ENCODE results near the gene PAPOLA. TPM values are rescaled to one million over a fixed set of nuclear protein-coding genes. Genes with fewer than 3 reads are reported as not detected.

PAPOLA gene
- total and polyA plus RNA-seq, 3 experiments from 2014 or later: 67.7 to 186 (median 184) TPM

DNA sequence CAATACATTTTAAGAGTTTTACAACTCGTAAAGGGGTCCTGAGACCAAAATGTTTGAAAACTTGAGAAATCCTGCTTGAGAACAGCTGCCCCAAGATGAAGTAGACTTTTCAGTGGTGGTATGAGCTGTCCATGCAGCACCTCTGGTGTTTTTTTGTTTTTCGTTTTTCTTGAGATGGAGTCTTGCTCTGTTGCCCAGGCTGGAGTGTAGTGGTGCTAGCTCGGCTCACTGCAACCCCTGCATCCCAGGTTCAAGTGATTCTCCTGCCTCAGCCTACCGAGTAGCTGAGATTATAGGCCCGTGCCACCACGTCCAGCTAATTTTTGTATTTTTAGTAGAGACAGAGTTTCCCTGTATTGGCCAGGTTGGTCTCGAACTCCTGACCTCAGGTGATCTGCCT, 5.5 kb downstream of the PAPOLA start:
- H3K9me3 Mint-ChIP-seq: no peaks in the 10 kb centered on the region
- POLR2A ChIA-PET: no interaction called here
- H3K27ac Mint-ChIP-seq: peak overlapping the region in 4 of 8 donors; percentile 5 to 83 (median 58)
- H3K36me3 Mint-ChIP-seq: peaks cover 0 to 18% (median 0%) of the 10 kb centered on the region in 3 donors
- peaks cover 87 to 94% (median 92%) of the 10 kb centered on the region in 3 donors for H3K4me1 Mint-ChIP-seq
- no peaks in the 10 kb centered on the region for H3K27me3 Mint-ChIP-seq
- H3K9me3 ChIP-seq (ENCODE audit: low read length): no peaks in the 10 kb centered on the region
- H3K4me1 ChIP-seq (ENCODE audit: insufficient read depth, low read length): peaks cover 82% of the 10 kb centered on the region
- DNase-seq: no peak
- H3K36me3 ChIP-seq (ENCODE audit: insufficient read depth, low read length): no peaks in the 10 kb centered on the region
- CTCF ChIA-PET: no interaction called here
- no peak overlapping the region for H3K27ac ChIP-seq (ENCODE audit: low read depth, low read length)
- peak overlapping the region in 5 of 7 donors; percentile 12 to 59 (median 16) for H3K4me3 Mint-ChIP-seq
- H3K27me3 ChIP-seq (ENCODE audit: insufficient read depth, low read length, poor library complexity, severe bottlenecking): no peaks in the 10 kb centered on the region
- H3K4me3 ChIP-seq (ENCODE audit: low read length): no peak overlapping the region

DNA sequence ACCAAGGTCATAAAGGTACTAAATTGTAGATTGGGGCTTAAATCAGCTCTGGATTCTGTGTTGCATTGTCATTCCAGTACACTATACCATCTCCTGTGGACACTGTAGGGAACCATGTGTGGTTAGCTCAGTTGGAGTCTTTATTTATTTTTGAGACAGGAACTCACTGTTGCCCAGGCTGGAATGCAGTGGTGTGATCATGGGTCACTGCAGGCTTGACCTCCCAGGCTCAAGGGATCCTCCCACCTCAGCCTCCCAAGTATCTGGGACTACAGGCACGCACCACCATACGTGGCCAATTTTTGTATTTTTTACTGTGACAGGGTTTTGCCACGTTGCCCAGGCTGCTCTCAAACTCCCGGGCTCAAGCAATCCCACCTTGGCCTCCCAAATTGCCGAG, 6.7 kb downstream of the PAPOLA start:
- Mint-ChIP-seq H3K36me3 (peaks cover 0 to 11% (median 0%) of the 10 kb centered on the region in 3 donors), H3K9me3 (no peaks in the 10 kb centered on the region), H3K27ac (peak overlapping the region in 4 of 8 donors; percentile 21 to 81 (median 60)), H3K27me3 (no peaks in the 10 kb centered on the region), H3K4me1 (peaks cover 89 to 97% (median 96%) of the 10 kb centered on the region in 3 donors), H3K4me3 (peak overlapping the region in 4 of 7 donors; percentile 13 to 54 (median 24))
- Histone ChIP-seq H3K9me3 (ENCODE audit: low read length) (no peaks in the 10 kb centered on the region), H3K27ac (ENCODE audit: low read depth, low read length) (no peak overlapping the region), H3K4me3 (ENCODE audit: low read length) (no peak overlapping the region), H3K27me3 (ENCODE audit: insufficient read depth, low read length, poor library complexity, severe bottlenecking) (no peaks in the 10 kb centered on the region), H3K36me3 (ENCODE audit: insufficient read depth, low read length) (no peaks in the 10 kb centered on the region), H3K4me1 (ENCODE audit: insufficient read depth, low read length) (peaks cover 88% of the 10 kb centered on the region)
- no peak for DNase-seq
- CTCF ChIA-PET: interaction anchor here (0.6 kb wide), 1 partner anchor 47 kb away, joined by 3 read pairs; no protein-coding TSS in a partner anchor
- POLR2A ChIA-PET: no interaction called here

DNA sequence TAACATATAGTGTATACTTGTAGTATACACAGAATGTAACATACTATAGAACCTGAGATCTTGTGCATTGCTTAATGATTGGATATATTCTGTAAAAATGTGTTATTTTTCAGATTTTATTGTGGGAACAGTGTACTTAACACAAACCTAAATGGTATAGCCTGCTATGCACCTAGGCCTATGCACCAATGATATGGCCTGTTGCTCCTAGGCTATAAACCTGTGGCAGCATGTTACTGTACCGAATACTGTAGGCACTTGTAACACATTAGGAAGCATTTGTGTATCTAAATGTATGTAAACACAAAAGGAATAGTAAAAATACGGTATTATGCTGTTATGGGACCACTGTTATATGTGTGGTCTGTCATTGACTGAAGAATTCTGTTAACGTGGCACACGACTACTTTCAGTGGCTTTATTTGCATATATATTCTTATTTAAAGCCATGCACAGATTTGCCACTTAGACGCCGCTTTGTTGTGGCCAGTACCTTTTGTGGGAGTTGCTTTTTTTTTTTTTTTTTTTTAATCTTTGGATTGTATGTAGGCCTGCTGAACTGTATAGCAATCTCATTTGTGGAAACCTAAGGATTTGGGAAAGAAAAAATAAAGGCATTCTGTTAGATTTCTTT, 7.4 kb downstream of the PAPOLA start:
- Mint-ChIP-seq H3K9me3 (no peaks in the 10 kb centered on the region), H3K4me3 (peak overlapping the region in 6 of 7 donors; percentile 5 to 48 (median 26)), H3K36me3 (peaks cover 0 to 9% (median 0%) of the 10 kb centered on the region in 3 donors), H3K27ac (peak overlapping the region in 3 of 8 donors; percentile 18 to 61 (median 35)), H3K27me3 (no peaks in the 10 kb centered on the region), H3K4me1 (peaks cover 89 to 97% (median 96%) of the 10 kb centered on the region in 3 donors)
- DNase-seq: no peak
- peaks cover 85% of the 10 kb centered on the region for H3K4me1 ChIP-seq (ENCODE audit: insufficient read depth, low read length)
- no peaks in the 10 kb centered on the region for H3K36me3 ChIP-seq (ENCODE audit: insufficient read depth, low read length)
- no peaks in the 10 kb centered on the region for H3K9me3 ChIP-seq (ENCODE audit: low read length)
- no peak overlapping the region for H3K4me3 ChIP-seq (ENCODE audit: low read length)
- no peaks in the 10 kb centered on the region for H3K27me3 ChIP-seq (ENCODE audit: insufficient read depth, low read length, poor library complexity, severe bottlenecking)
- CTCF ChIA-PET: no interaction called here
- POLR2A ChIA-PET: interaction anchor here (0.5 kb wide), 1 partner anchor 149 kb away, joined by 3 read pairs; no protein-coding TSS in a partner anchor
- no peak overlapping the region for H3K27ac ChIP-seq (ENCODE audit: low read depth, low read length)

DNA sequence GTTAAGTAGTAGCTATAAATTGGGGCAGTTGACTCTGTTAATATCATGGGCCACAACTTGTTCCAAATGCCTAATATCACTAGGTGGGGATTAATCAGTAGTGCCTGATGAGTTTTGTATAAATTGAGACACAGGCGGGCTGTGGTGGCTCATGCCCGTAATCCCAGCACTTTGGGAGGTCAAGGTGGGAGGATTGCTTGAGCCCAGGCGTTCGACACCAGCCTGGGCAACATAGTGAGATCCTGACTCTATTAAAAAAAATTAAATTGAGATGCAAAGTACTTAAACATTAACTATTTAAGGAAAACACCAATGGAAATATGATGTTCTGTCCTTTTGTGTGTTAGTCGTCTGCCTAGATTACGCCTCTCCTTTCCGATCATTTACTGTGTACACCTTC, 9.0 kb downstream of the PAPOLA start:
- Mint-ChIP-seq H3K36me3 (peaks cover 0 to 2% (median 0%) of the 10 kb centered on the region in 3 donors), H3K4me3 (peak overlapping the region in 6 of 7 donors; percentile 8 to 44 (median 20)), H3K27ac (no peak overlapping the region), H3K27me3 (no peaks in the 10 kb centered on the region), H3K9me3 (no peaks in the 10 kb centered on the region), H3K4me1 (peaks cover 87 to 97% (median 96%) of the 10 kb centered on the region in 3 donors)
- Histone ChIP-seq H3K4me3 (ENCODE audit: low read length) (no peak overlapping the region), H3K4me1 (ENCODE audit: insufficient read depth, low read length) (peaks cover 70% of the 10 kb centered on the region), H3K27ac (ENCODE audit: low read depth, low read length) (no peak overlapping the region), H3K36me3 (ENCODE audit: insufficient read depth, low read length) (no peaks in the 10 kb centered on the region), H3K27me3 (ENCODE audit: insufficient read depth, low read length, poor library complexity, severe bottlenecking) (no peaks in the 10 kb centered on the region), H3K9me3 (ENCODE audit: low read length) (no peaks in the 10 kb centered on the region)
- ChIA-PET CTCF (no interaction called here), POLR2A (interaction anchor here (1.2 kb wide), 1 partner anchor 8 kb away, joined by 5 read pairs; no protein-coding TSS in a partner anchor)
- no peak for DNase-seq

DNA sequence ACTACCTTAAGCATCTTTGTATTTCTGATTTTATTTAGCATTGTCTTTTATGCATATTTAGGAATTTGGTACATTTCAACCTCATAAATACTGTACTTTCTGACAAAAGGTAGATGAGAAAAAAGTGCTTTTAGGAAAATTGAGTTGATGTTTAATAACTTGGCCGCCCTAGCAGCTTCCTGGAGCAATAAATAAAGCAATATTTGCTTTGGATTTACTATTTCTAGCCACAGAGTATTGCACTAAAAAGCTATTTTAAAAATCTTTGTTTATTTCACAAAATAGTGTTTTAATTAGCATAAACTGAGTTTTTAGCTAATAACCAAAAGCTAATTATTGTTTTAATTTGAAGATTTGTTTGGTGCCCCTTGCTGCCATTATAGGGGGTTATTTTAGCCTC, 9.5 kb downstream of the PAPOLA start:
- peak overlapping the region in 5 of 7 donors; percentile 17 to 44 (median 22) for H3K4me3 Mint-ChIP-seq
- H3K27me3 ChIP-seq (ENCODE audit: insufficient read depth, low read length, poor library complexity, severe bottlenecking): no peaks in the 10 kb centered on the region
- no peak for DNase-seq
- no peaks in the 10 kb centered on the region for H3K9me3 ChIP-seq (ENCODE audit: low read length)
- H3K27ac ChIP-seq (ENCODE audit: low read depth, low read length): no peak overlapping the region
- no peaks in the 10 kb centered on the region for H3K9me3 Mint-ChIP-seq
- H3K27ac Mint-ChIP-seq: no peak overlapping the region
- H3K27me3 Mint-ChIP-seq: no peaks in the 10 kb centered on the region
- no peak overlapping the region for H3K4me3 ChIP-seq (ENCODE audit: low read length)
- CTCF ChIA-PET: no interaction called here
- no peaks in the 10 kb centered on the region for H3K36me3 Mint-ChIP-seq
- peaks cover 70% of the 10 kb centered on the region for H3K4me1 ChIP-seq (ENCODE audit: insufficient read depth, low read length)
- no peaks in the 10 kb centered on the region for H3K36me3 ChIP-seq (ENCODE audit: insufficient read depth, low read length)
- POLR2A ChIA-PET: interaction anchor here (1.2 kb wide), 1 partner anchor 9 kb away, joined by 5 read pairs; no protein-coding TSS in a partner anchor
- H3K4me1 Mint-ChIP-seq: peaks cover 87 to 97% (median 95%) of the 10 kb centered on the region in 3 donors

DNA sequence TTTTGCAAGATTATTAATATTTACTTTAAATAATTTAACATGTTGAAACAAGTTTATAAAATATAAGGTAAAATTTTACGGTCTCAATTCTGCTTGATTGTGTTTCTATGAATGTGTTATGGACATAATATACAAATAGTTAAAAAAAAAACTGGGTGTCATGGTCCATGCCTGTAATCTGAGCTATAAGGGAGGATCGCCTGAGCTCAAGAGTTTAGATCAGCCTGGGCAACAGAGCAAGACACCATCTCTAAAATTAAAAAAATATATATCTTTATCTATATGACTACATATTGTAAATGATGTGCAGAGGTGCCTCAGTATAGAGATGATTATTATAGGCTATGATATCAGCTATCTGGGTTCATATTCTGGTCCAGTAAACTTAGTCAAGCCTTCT, 9.9 kb downstream of the PAPOLA start:
- H3K9me3 Mint-ChIP-seq: no peaks in the 10 kb centered on the region
- Histone ChIP-seq H3K9me3 (ENCODE audit: low read length) (no peaks in the 10 kb centered on the region), H3K27ac (ENCODE audit: low read depth, low read length) (no peak overlapping the region), H3K36me3 (ENCODE audit: insufficient read depth, low read length) (no peaks in the 10 kb centered on the region), H3K4me3 (ENCODE audit: low read length) (no peak overlapping the region), H3K4me1 (ENCODE audit: insufficient read depth, low read length) (peaks cover 70% of the 10 kb centered on the region), H3K27me3 (ENCODE audit: insufficient read depth, low read length, poor library complexity, severe bottlenecking) (no peaks in the 10 kb centered on the region)
- peak overlapping the region in 2 of 7 donors; percentile 12 to 41 for H3K4me3 Mint-ChIP-seq
- no peaks in the 10 kb centered on the region for H3K36me3 Mint-ChIP-seq
- ChIA-PET POLR2A (interaction anchor here (1.2 kb wide), 1 partner anchor 9 kb away, joined by 5 read pairs; no protein-coding TSS in a partner anchor), CTCF (no interaction called here)
- no peaks in the 10 kb centered on the region for H3K27me3 Mint-ChIP-seq
- peak overlapping the region in 1 of 8 donors; percentile 16 for H3K27ac Mint-ChIP-seq
- peaks cover 88 to 97% (median 96%) of the 10 kb centered on the region in 3 donors for H3K4me1 Mint-ChIP-seq
- no peak for DNase-seq

DNA sequence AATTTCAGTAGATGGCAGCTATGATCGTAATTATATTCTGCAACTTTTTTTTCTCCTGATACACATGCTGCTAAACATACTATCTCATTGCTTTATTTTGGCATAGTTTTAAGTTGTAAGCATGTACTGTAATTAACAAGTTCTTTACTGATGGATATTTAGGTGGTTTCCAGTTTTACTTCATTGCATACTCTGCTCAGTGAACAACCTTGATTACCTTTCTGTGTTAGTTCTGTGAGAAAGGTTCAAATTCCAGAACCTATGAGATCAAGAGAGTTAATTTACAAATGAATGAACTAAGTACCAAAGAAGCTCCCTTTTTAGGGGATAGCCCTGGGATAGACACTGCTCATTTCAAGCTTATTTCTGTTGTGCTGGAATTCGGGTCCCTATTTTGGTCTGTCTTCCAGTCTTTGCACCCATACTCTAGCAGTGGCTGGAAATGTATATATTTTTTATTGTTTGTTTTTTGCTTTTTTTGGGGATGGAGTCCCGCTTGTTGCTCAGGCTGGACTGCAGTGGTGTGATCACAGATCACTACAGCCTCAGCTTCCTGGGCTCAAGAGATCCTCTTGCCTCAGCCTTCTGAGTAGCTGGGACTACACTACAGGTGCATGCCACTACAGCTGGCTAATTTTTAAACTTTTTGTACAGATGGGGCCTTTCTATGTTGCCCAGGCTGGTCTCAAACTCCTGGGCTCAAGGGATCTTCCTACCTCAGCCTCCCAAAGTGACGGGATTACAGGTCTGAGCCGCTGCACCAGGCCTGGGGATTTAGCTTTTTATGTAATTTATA, 10.6 kb downstream of the PAPOLA start:
- H3K4me3 ChIP-seq (ENCODE audit: low read length): no peak overlapping the region
- H3K27ac ChIP-seq (ENCODE audit: low read depth, low read length): no peak overlapping the region
- no peaks in the 10 kb centered on the region for H3K9me3 ChIP-seq (ENCODE audit: low read length)
- Mint-ChIP-seq H3K36me3 (no peaks in the 10 kb centered on the region), H3K4me1 (peaks cover 92 to 100% (median 99%) of the 10 kb centered on the region in 3 donors), H3K27ac (peak overlapping the region in 3 of 8 donors; percentile 6 to 45 (median 16)), H3K9me3 (no peaks in the 10 kb centered on the region), H3K4me3 (peak overlapping the region in 5 of 7 donors; percentile 5 to 41 (median 27)), H3K27me3 (no peaks in the 10 kb centered on the region)
- peaks cover 74% of the 10 kb centered on the region for H3K4me1 ChIP-seq (ENCODE audit: insufficient read depth, low read length)
- DNase-seq: no peak
- ChIA-PET CTCF (interaction anchor here (1.2 kb wide), 1 partner anchor 13 kb away, joined by 3 read pairs; no protein-coding TSS in a partner anchor), POLR2A (interaction anchor here (1.2 kb wide), 1 partner anchor 10 kb away, joined by 5 read pairs; no protein-coding TSS in a partner anchor)
- H3K27me3 ChIP-seq (ENCODE audit: insufficient read depth, low read length, poor library complexity, severe bottlenecking): no peaks in the 10 kb centered on the region
- no peaks in the 10 kb centered on the region for H3K36me3 ChIP-seq (ENCODE audit: insufficient read depth, low read length)
